Calu3 (cell line): ENCODE measurements around the gene SNX18. TPM values are rescaled to one million over a fixed set of nuclear protein-coding genes. Genes with fewer than 3 reads are reported as not detected.

Source experiments
- BruUV-seq: library from RNA; stranded (reverse); fragments of 400-500 nt; replicated peaks from 2 replicates; lab custom pipeline; 2021; lab: Mats Ljungman, UMichigan
- CTCF ChIA-PET: fragments of 300-600 bp; sonication (Branson Sonifier 250); formaldehyde crosslinking; loops from one replicate; lab custom pipeline; 2022; ENCODE audit warnings: antibody characterized with exemption; lab: Charles Lee
- DNase-seq: peaks from one replicate; pipeline ENCODE4 v3.0.0; 2022
- H3K27ac Mint-ChIP-seq: one replicate; pipeline ENCODE4 v1.8.0; 2022; ENCODE audit warnings: mixed read lengths; ENCODE audit not compliant: unreplicated experiment
- H3K27me3 Mint-ChIP-seq: one replicate; pipeline ENCODE4 v1.8.0; 2022; ENCODE audit warnings: mixed read lengths; ENCODE audit not compliant: unreplicated experiment
- H3K36me3 Mint-ChIP-seq: one replicate; pipeline ENCODE4 v1.8.0; 2022; ENCODE audit warnings: mild to moderate bottlenecking, moderate library complexity, mixed read lengths; ENCODE audit not compliant: insufficient read depth, unreplicated experiment
- H3K4me1 Mint-ChIP-seq: one replicate; pipeline ENCODE4 v1.8.0; 2022; ENCODE audit warnings: mild to moderate bottlenecking, low read depth, mixed read lengths; ENCODE audit not compliant: unreplicated experiment
- H3K4me3 Mint-ChIP-seq: one replicate; pipeline ENCODE4 v1.8.0; 2022; ENCODE audit warnings: mild to moderate bottlenecking, low read depth, moderate library complexity, mixed read lengths; ENCODE audit not compliant: unreplicated experiment
- H3K9me3 Mint-ChIP-seq: one replicate; pipeline ENCODE4 v1.8.0; 2022; ENCODE audit warnings: low read depth, mixed read lengths; ENCODE audit not compliant: unreplicated experiment
- intact Hi-C: fragments of 100-400 bp; cut with micrococcal nuclease; formaldehyde crosslinking; loops from one replicate; pipeline ENCODE4 v1.10.0; 2022; ENCODE audit not compliant: unreplicated experiment
- total RNA-seq: library from RNA; stranded (reverse); gene quantifications from 2 replicates; pipeline ENCODE4 v1.2.3, GENCODE V29; 2022
- TF ChIP-seq, protein P1 (sequence below): fragments of 200-600 bp; IDR thresholded peaks from one replicate; pipeline ENCODE4 v1.8.0; 2022; ENCODE audit warnings: antibody characterized with exemption; ENCODE audit not compliant: unreplicated experiment

Gene SNX18
- total RNA-seq, 1 experiment from 2014 or later = 22.8 TPM

DNA sequence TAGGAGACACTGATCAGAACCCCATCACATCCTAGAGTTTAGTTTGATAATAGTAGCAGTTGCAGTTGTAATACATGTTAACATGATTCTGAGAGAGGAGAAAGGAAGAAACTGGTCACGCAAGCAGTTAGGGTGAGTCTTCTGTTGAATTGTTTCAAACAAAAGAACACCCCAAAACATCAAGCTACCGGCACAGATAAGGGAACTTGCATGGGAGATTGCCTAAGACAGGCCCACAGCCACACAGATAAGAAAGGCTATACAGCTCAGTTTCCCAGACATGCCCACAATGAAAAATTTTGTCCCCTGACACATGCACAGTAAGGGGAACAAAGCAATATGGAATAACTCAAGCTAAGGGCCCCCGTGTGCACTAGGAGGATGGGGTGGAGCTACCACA lies 46.2 kb upstream of the SNX18 start:
- H3K9me3 Mint-ChIP-seq = no peaks in the 10 kb centered on the region
- intact Hi-C loops = no loop called here
- H3K27ac Mint-ChIP-seq = no peak overlapping the region
- CTCF ChIA-PET = interaction anchor here (1.4 kb wide), 1 partner anchor 18 kb away, joined by 5 read pairs; no protein-coding TSS in a partner anchor
- H3K27me3 Mint-ChIP-seq = peaks cover 28% of the 10 kb centered on the region
- no TSS peak for BruUV-seq
- no peak overlapping the region for H3K4me3 Mint-ChIP-seq
- TF ChIP-seq, protein P1, sequence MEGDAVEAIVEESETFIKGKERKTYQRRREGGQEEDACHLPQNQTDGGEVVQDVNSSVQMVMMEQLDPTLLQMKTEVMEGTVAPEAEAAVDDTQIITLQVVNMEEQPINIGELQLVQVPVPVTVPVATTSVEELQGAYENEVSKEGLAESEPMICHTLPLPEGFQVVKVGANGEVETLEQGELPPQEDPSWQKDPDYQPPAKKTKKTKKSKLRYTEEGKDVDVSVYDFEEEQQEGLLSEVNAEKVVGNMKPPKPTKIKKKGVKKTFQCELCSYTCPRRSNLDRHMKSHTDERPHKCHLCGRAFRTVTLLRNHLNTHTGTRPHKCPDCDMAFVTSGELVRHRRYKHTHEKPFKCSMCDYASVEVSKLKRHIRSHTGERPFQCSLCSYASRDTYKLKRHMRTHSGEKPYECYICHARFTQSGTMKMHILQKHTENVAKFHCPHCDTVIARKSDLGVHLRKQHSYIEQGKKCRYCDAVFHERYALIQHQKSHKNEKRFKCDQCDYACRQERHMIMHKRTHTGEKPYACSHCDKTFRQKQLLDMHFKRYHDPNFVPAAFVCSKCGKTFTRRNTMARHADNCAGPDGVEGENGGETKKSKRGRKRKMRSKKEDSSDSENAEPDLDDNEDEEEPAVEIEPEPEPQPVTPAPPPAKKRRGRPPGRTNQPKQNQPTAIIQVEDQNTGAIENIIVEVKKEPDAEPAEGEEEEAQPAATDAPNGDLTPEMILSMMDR = no peak
- no peak for DNase-seq
- H3K4me1 Mint-ChIP-seq = no peaks in the 10 kb centered on the region
- H3K36me3 Mint-ChIP-seq = no peaks in the 10 kb centered on the region

DNA sequence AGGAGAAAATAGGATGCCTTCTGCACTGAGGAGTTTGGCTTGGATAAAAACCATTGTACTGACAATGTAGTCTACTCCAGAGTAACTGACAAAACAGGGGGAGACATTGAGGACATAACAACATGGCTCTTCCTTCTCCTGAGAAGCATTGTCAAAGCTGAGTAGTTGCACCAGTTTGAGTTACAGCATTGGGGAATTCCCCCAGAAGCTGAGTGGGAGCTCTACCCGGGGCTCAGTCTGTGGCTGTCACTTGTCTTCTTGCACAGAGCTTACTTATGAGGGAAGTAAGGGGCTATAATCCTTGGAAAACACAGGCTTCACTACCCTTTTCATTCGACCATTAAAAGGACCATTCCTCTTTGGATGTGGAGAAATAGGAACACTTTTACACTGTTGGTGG lies 40.9 kb upstream of the SNX18 start:
- CTCF ChIA-PET = interaction anchor here (0.7 kb wide), 1 partner anchor 1488 kb away, joined by 3 read pairs; no protein-coding TSS in a partner anchor
- H3K9me3 Mint-ChIP-seq = no peaks in the 10 kb centered on the region
- intact Hi-C loops = no loop called here
- TF ChIP-seq, protein P1 = no peak
- no peak overlapping the region for H3K27ac Mint-ChIP-seq
- no peak for DNase-seq
- BruUV-seq = no TSS peak
- H3K4me3 Mint-ChIP-seq = no peak overlapping the region
- peaks cover 44% of the 10 kb centered on the region for H3K27me3 Mint-ChIP-seq
- H3K4me1 Mint-ChIP-seq = no peaks in the 10 kb centered on the region
- H3K36me3 Mint-ChIP-seq = no peaks in the 10 kb centered on the region

DNA sequence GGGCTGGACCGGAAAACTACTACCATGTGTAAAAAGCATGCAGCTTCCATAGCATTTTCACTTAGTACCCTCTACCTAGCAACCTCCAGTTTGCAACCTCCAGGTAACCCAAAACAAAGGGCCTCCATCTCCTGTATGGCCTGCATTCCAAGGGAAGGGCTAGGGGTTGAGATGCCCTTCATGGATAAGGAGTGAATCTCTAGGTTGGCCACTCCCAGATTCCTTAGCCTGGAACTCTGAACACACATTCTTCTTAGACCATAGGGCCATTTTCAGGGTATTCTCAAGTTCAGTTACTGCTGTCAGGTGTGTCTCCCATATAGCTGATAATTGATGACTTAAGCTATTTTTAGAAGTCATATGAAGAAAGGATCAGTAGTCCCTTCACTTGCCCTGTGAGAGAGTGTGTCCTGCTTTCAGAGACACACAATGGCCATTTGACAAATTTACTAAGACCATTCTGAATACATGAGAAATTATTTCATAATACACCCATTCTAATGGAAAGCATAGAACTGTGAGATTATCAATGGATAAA lies 39.5 kb upstream of the SNX18 start:
- intact Hi-C loops = no loop called here
- no peak overlapping the region for H3K4me3 Mint-ChIP-seq
- no peak for DNase-seq
- peaks cover 38% of the 10 kb centered on the region for H3K27me3 Mint-ChIP-seq
- no TSS peak for BruUV-seq
- TF ChIP-seq, protein P1 = no peak
- H3K27ac Mint-ChIP-seq = no peak overlapping the region
- no peaks in the 10 kb centered on the region for H3K4me1 Mint-ChIP-seq
- CTCF ChIA-PET = interaction anchor here (0.5 kb wide), 1 partner anchor 11 kb away, joined by 3 read pairs; no protein-coding TSS in a partner anchor
- H3K9me3 Mint-ChIP-seq = no peaks in the 10 kb centered on the region
- H3K36me3 Mint-ChIP-seq = no peaks in the 10 kb centered on the region

DNA sequence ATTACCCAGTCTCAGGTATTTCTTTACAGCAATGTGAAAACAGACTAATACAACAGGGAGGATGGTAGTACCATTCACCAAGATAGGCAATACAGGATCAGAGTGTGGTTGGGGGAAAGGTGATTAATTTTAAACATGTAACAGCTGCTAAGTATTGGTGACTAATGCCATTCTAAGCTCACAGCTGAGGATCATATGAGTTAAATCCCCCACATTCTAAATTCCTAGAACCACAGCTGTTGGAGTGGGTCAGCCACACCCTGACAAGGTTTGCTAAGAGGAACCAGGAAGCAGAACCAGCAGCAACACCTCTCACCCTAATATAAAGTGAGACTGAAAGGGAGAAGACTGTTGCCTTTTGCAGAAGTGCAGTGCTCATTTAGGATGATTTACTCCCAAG lies 37.3 kb upstream of the SNX18 start:
- DNase-seq = no peak
- H3K4me1 Mint-ChIP-seq = no peaks in the 10 kb centered on the region
- H3K4me3 Mint-ChIP-seq = no peak overlapping the region
- H3K36me3 Mint-ChIP-seq = no peaks in the 10 kb centered on the region
- TF ChIP-seq, protein P1 = no peak
- no peaks in the 10 kb centered on the region for H3K9me3 Mint-ChIP-seq
- no TSS peak for BruUV-seq
- CTCF ChIA-PET = interaction anchor here (1.5 kb wide), 1 partner anchor 9 kb away, joined by 5 read pairs; no protein-coding TSS in a partner anchor
- H3K27ac Mint-ChIP-seq = no peak overlapping the region
- intact Hi-C loops = no loop called here
- peaks cover 44% of the 10 kb centered on the region for H3K27me3 Mint-ChIP-seq
